HG02571 (cell line): ENCODE data around the gene GNAO1.

Source experiments
- ATAC-seq: cut with Tn5 transposase; IDR thresholded peaks from one replicate; pipeline ENCODE4 v1.9.1; 2021; ENCODE audit warnings: mild to moderate bottlenecking, moderate library complexity; ENCODE audit not compliant: unreplicated experiment

Gene GNAO1

GRCh38 chr16:56306690-56307533 lies 115.6 kb downstream of the GNAO1 start:
- no peak for ATAC-seq

- ATAC-seq, result no peak
Observed at GRCh38 chr16:56307534-56307873, 116.2 kb downstream of the GNAO1 start.

GRCh38 chr16:56309008-56309407 lies 117.7 kb downstream of the GNAO1 start:
- no peak for ATAC-seq

GRCh38 chr16:56310690-56311089 lies 119.4 kb downstream of the GNAO1 start:
- no peak for ATAC-seq

- ATAC-seq, result no peak
Observed at GRCh38 chr16:56311208-56312027, 120.1 kb downstream of the GNAO1 start.

- no peak for ATAC-seq
Observed at GRCh38 chr16:56312028-56312300, 120.7 kb downstream of the GNAO1 start.

GRCh38 chr16:56312556-56312955 lies 121.3 kb downstream of the GNAO1 start:
- ATAC-seq, result no peak

- no peak for ATAC-seq
Observed at GRCh38 chr16:56314244-56314850, 123.1 kb downstream of the GNAO1 start.

- no peak for ATAC-seq
Observed at GRCh38 chr16:56315955-56316354, 124.7 kb downstream of the GNAO1 start.

GRCh38 chr16:56316545-56316944 lies 125.3 kb downstream of the GNAO1 start:
- ATAC-seq, result no peak

GRCh38 chr16:56317998-56318826 lies 126.9 kb downstream of the GNAO1 start:
- peak; percentile 84 for ATAC-seq

- no peak for ATAC-seq
Observed at GRCh38 chr16:56318827-56319140, 127.5 kb downstream of the GNAO1 start.

- ATAC-seq, result no peak
Observed at GRCh38 chr16:56319376-56319775, 128.1 kb downstream of the GNAO1 start.

- no peak for ATAC-seq
Observed at GRCh38 chr16:56320056-56320455, 128.8 kb downstream of the GNAO1 start.

- no peak for ATAC-seq
Observed at GRCh38 chr16:56320811-56321558, 129.7 kb downstream of the GNAO1 start.

- no peak for ATAC-seq
Observed at GRCh38 chr16:56321571-56321970, 130.3 kb downstream of the GNAO1 start.

- ATAC-seq, result no peak
Observed at GRCh38 chr16:56324406-56324805, 133.1 kb downstream of the GNAO1 start.

- no peak for ATAC-seq
Observed at GRCh38 chr16:56325956-56326355, 134.7 kb downstream of the GNAO1 start.

- ATAC-seq, result no peak
Observed at GRCh38 chr16:56327071-56327928, 136.0 kb downstream of the GNAO1 start.

GRCh38 chr16:56327929-56328258 lies 136.6 kb downstream of the GNAO1 start:
- no peak for ATAC-seq
